Sigmoid colon (tissue), 7 donors: Measurements from ENCODE around the gene PPP1R27. TPM values are rescaled to one million over a fixed set of nuclear protein-coding genes. Genes with fewer than 3 reads are reported as not detected.

Experiments
- DNase-seq: peaks from one replicate; pipeline ENCODE4 v3.0.0-alpha.2; 2019
- H3K27ac ChIP-seq, 4 donors: fragments of 200-600 bp; sonication (generic); one replicate each; pipeline ENCODE4 v1.5.1; 2016 to 2019; ENCODE audit warnings: mild to moderate bottlenecking in 1 of 4
- H3K27me3 ChIP-seq, 3 donors: fragments of 200-600 bp; sonication (generic); one replicate each; pipeline ENCODE4 v1.5.1; 2019; ENCODE audit warnings: mild to moderate bottlenecking in 1 of 3
- H3K36me3 ChIP-seq, 4 donors: fragments of 200-600 bp; sonication (generic); one replicate each; pipeline ENCODE4 v1.5.1; 2016 to 2019
- H3K4me1 ChIP-seq, 4 donors: fragments of 200-600 bp; sonication (generic); one replicate each; pipeline ENCODE4 v1.5.1; 2017 to 2019
- H3K4me3 ChIP-seq, 4 donors: fragments of 200-600 bp; sonication (generic); one replicate each; pipeline ENCODE4 v1.5.1; 2017 to 2019; ENCODE audit warnings: mild to moderate bottlenecking in 2 of 4, moderate library complexity in 1 of 4
- H3K9me3 ChIP-seq, 4 donors: fragments of 200-600 bp in 3 of 4; sonication (generic) in 3 of 4; one replicate each; pipeline versions ENCODE4 v1.5.1 to v1.6.1; 2013 to 2019
- CTCF ChIP-seq, 4 experiments: fragments of 450-650 bp in 3 of 4; fragments of 200-600 bp in 1 of 4; IDR thresholded peaks; one replicate each; pipeline ENCODE4 v1.5.1; 2016 to 2019; ENCODE audit warnings: antibody characterized with exemption in 4 of 4, mild to moderate bottlenecking in 3 of 4, moderate library complexity in 2 of 4
- EP300 ChIP-seq, 4 donors: sonication (generic); formaldehyde crosslinking; IDR thresholded peaks; one replicate each; pipeline ENCODE4 v1.6.1; 2017; ENCODE audit warnings: antibody characterized with exemption in 4 of 4
- POLR2A ChIP-seq, 2 donors: fragments of 450-650 bp; IDR thresholded peaks; one replicate each; pipeline ENCODE4 v1.6.1; 2016; ENCODE audit warnings: antibody characterized with exemption in 2 of 2, mild to moderate bottlenecking in 2 of 2, moderate library complexity in 2 of 2
- POLR2AphosphoS5 ChIP-seq, 4 donors: sonication (generic); formaldehyde crosslinking; IDR thresholded peaks; one replicate each; pipeline ENCODE4 v1.6.1; 2017; ENCODE audit warnings: antibody characterized with exemption in 4 of 4
- WGBS, 2 donors: extraction: QIAGEN DNeasy Blood & Tissue Kit; methylation state at CpG; one replicate each; pipeline ENCODE4 v1.1.7; 2013; 5-methylcytosine and 5-hydroxymethylcytosine counted together
- intact Hi-C: fragments of 100-400 bp; cut with DNase I; formaldehyde crosslinking; loops from one replicate; pipeline ENCODE4 v1.15.1; 2023
- polyA plus RNA-seq, 3 donors: library from polyadenylated mRNA; stranded (reverse); fragments of 200-250 nt; gene quantifications; one replicate each; pipeline ENCODE4 v1.2.3, GENCODE V29; 2013
- total RNA-seq, 4 donors: library from RNA; depleted of rRNA; stranded (reverse); fragments of >200 nt; gene quantifications; one replicate each; pipeline ENCODE4 v1.1.0, GENCODE V29; 2016
- donor health status: healthy with polysubstance abuse.
- donor health status: Bipolar disorder and iron deficiency.
- donor health status: healthy.

The PPP1R27 gene
- total and polyA plus RNA-seq, 7 donors, result 0.50 TPM; not detected in 6

GRCh38 chr17:81831563-81831956 is 3.3 kb downstream of the PPP1R27 start:
- intact Hi-C loops, result loop anchor here (5.0 kb wide), 1 partner anchor 41 kb away; the partner anchor contains the start of gene ARHGDIA
- Histone ChIP-seq H3K27me3 (no peaks in the 10 kb centered on the region), H3K4me1 (peaks cover 0 to 31% (median 25%) of the 10 kb centered on the region in 4 donors), H3K27ac (peak overlapping the region; percentile 89 to 95 (median 92)), H3K4me3 (peak overlapping the region in 1 of 4 donors; percentile 91), H3K9me3 (no peaks in the 10 kb centered on the region), H3K36me3 (no peaks in the 10 kb centered on the region)
- 85 to 91% methylated on average over 7 of the region's 7 CpGs for WGBS, 2 donors
- TF ChIP-seq CTCF (IDR thresholded peaks at IDR 0.05) (no peak), POLR2AphosphoS5 (IDR thresholded peaks at IDR 0.05) (no peak), POLR2A (IDR thresholded peaks at IDR 0.05) (no peak), EP300 (IDR thresholded peaks at IDR 0.05) (no peak)
- DNase-seq, result no peak

GRCh38 chr17:81829858-81830257 is 5.0 kb downstream of the PPP1R27 start:
- intact Hi-C loops, result loop anchor here (5.0 kb wide), 1 partner anchor 42 kb away; the partner anchor contains the start of gene ARHGDIA
- Histone ChIP-seq H3K4me3 (no peak overlapping the region), H3K27me3 (no peaks in the 10 kb centered on the region), H3K4me1 (peaks cover 0 to 31% (median 25%) of the 10 kb centered on the region in 4 donors), H3K27ac (no peak overlapping the region), H3K9me3 (no peaks in the 10 kb centered on the region), H3K36me3 (no peaks in the 10 kb centered on the region)
- no peak for DNase-seq
- no peak for TF ChIP-seq EP300 (IDR thresholded peaks at IDR 0.05)
- TF ChIP-seq CTCF (IDR thresholded peaks at IDR 0.05), result no peak
- TF ChIP-seq POLR2A (IDR thresholded peaks at IDR 0.05), result no peak
- TF ChIP-seq POLR2AphosphoS5 (IDR thresholded peaks at IDR 0.05), result no peak
- 91 to 94% methylated on average over 6 of the region's 6 CpGs for WGBS, 2 donors

- WGBS, 2 donors, result 86 to 87% methylated on average over 7 of the region's 7 CpGs
- no peak for DNase-seq
- H3K27me3 ChIP-seq, result no peaks in the 10 kb centered on the region
- TF ChIP-seq POLR2AphosphoS5 (IDR thresholded peaks at IDR 0.05), result no peak
- H3K36me3 ChIP-seq, result peaks cover 0 to 12% (median 9%) of the 10 kb centered on the region in 4 donors
- peaks cover 0 to 24% (median 20%) of the 10 kb centered on the region in 4 donors for H3K4me1 ChIP-seq
- intact Hi-C loops, result no loop called here
- no peaks in the 10 kb centered on the region for H3K9me3 ChIP-seq
- no peak overlapping the region for H3K27ac ChIP-seq
- H3K4me3 ChIP-seq, result no peak overlapping the region
Measured at GRCh38 chr17:81828656-81829055, 6.2 kb downstream of the PPP1R27 start.

- peaks cover 0 to 23% (median 15%) of the 10 kb centered on the region in 4 donors for H3K36me3 ChIP-seq
- no peaks in the 10 kb centered on the region for H3K9me3 ChIP-seq
- intact Hi-C loops, result no loop called here
- no peak overlapping the region for H3K27ac ChIP-seq
- no peak for DNase-seq
- 48 to 78% methylated on average over 11 of the region's 11 CpGs for WGBS, 2 donors
- no peak overlapping the region for H3K4me3 ChIP-seq
- H3K27me3 ChIP-seq, result no peaks in the 10 kb centered on the region
- TF ChIP-seq EP300 (IDR thresholded peaks at IDR 0.05), result no peak
- no peak for TF ChIP-seq POLR2A (IDR thresholded peaks at IDR 0.05)
- TF ChIP-seq CTCF (IDR thresholded peaks at IDR 0.05), result no peak
- TF ChIP-seq POLR2AphosphoS5 (IDR thresholded peaks at IDR 0.05), result no peak
- H3K4me1 ChIP-seq, result peaks cover 0 to 26% (median 20%) of the 10 kb centered on the region in 4 donors
Measured at GRCh38 chr17:81825841-81826466, 8.9 kb downstream of the PPP1R27 start.

GRCh38 chr17:81824595-81824994 is 10.3 kb downstream of the PPP1R27 start:
- no peak for TF ChIP-seq POLR2A (IDR thresholded peaks at IDR 0.05)
- TF ChIP-seq CTCF (IDR thresholded peaks at IDR 0.05), result no peak
- no peak for TF ChIP-seq EP300 (IDR thresholded peaks at IDR 0.05)
- TF ChIP-seq POLR2AphosphoS5 (IDR thresholded peaks at IDR 0.05), result no peak
- no peak for DNase-seq
- 87 to 92% methylated on average over 11 of the region's 11 CpGs for WGBS, 2 donors
- Histone ChIP-seq H3K36me3 (peaks cover 0 to 23% (median 15%) of the 10 kb centered on the region in 4 donors), H3K27me3 (peaks cover 0 to 5% (median 5%) of the 10 kb centered on the region in 3 donors), H3K9me3 (no peaks in the 10 kb centered on the region), H3K4me3 (no peak overlapping the region), H3K27ac (no peak overlapping the region), H3K4me1 (peaks cover 0 to 22% (median 20%) of the 10 kb centered on the region in 4 donors)
- intact Hi-C loops, result loop anchor here (5.0 kb wide), 1 partner anchor 38 kb away; the partner anchor contains the start of gene P4HB
